Esophagus muscularis mucosa (tissue), 3 donors: ENCODE results near the gene CLCNKB.

ENCODE experiments used
- CTCF ChIP-seq, 3 experiments: fragments of 200-600 bp in 2 of 3; fragments of 450-650 bp in 1 of 3; sonication (generic) in 2 of 3; IDR thresholded peaks; one replicate each; pipeline ENCODE4 v1.5.1; 2017 to 2019; ENCODE audit warnings: antibody characterized with exemption in 3 of 3, mild to moderate bottlenecking in 2 of 3, moderate library complexity in 1 of 3
- POLR2AphosphoS5 ChIP-seq, 2 donors: sonication (generic); formaldehyde crosslinking; IDR thresholded peaks; one replicate each; pipeline ENCODE4 v1.6.1; 2017; ENCODE audit warnings: antibody characterized with exemption in 2 of 2

- no peak for TF ChIP-seq CTCF (IDR thresholded peaks at IDR 0.05)
- TF ChIP-seq POLR2AphosphoS5 (IDR thresholded peaks at IDR 0.05), result no peak
Measured at GRCh38 chr1:16076865-16077238, 33.3 kb downstream of the CLCNKB start.
